HL-60 (cell line): Measurements from ENCODE around the gene ANKRD39.

Experiments
- DNase-seq, 2 experiments: peaks; one replicate each; pipeline ENCODE4 v3.0.0-alpha.2; 2010 to 2020; ENCODE audit warnings: low read depth in 1 of 2, low spot score in 1 of 2
- H3K27ac ChIP-seq: fragments of 250-450 bp; sonication (Bioruptor Pico); replicated peaks from 2 replicates; pipeline ENCODE4 v1.5.1; 2020; ENCODE audit warnings: mild to moderate bottlenecking, moderate library complexity
- H3K27me3 ChIP-seq: fragments of 250-450 bp; sonication (Bioruptor Pico); 2 replicates; pipeline ENCODE4 v1.5.1; 2021; ENCODE audit warnings: mild to moderate bottlenecking, moderate library complexity; ENCODE audit not compliant: insufficient read depth, poor library complexity, severe bottlenecking
- H3K4me3 ChIP-seq: replicated peaks from 2 replicates; pipeline ENCODE4 v1.5.1; 2011; ENCODE audit warnings: mild to moderate bottlenecking, control low read depth, low read length; ENCODE audit not compliant: insufficient read depth
- GABPA ChIP-seq: IDR thresholded peaks from 2 replicates; pipeline ENCODE4 v1.6.1; 2012; ENCODE audit warnings: low read depth
- POLR2AphosphoS5 ChIP-seq: IDR thresholded peaks from 2 replicates; pipeline ENCODE4 v1.6.1; 2012; ENCODE audit warnings: low read depth
- SPI1 ChIP-seq: IDR thresholded peaks from 2 replicates; pipeline ENCODE4 v1.6.1; 2012; ENCODE audit warnings: low read depth, mild to moderate bottlenecking, borderline replicate concordance
- TF ChIP-seq, protein P1 (sequence below): IDR thresholded peaks from 2 replicates; pipeline ENCODE4 v1.6.1; 2012; ENCODE audit warnings: low read depth; ENCODE audit not compliant: insufficient replicate concordance
- TF ChIP-seq, protein P2 (sequence below): IDR thresholded peaks from one replicate; pipeline ENCODE4 v1.5.1; 2011; ENCODE audit warnings: low read length, control low read depth, inconsistent platforms; ENCODE audit not compliant: insufficient read depth

Gene ANKRD39

DNA sequence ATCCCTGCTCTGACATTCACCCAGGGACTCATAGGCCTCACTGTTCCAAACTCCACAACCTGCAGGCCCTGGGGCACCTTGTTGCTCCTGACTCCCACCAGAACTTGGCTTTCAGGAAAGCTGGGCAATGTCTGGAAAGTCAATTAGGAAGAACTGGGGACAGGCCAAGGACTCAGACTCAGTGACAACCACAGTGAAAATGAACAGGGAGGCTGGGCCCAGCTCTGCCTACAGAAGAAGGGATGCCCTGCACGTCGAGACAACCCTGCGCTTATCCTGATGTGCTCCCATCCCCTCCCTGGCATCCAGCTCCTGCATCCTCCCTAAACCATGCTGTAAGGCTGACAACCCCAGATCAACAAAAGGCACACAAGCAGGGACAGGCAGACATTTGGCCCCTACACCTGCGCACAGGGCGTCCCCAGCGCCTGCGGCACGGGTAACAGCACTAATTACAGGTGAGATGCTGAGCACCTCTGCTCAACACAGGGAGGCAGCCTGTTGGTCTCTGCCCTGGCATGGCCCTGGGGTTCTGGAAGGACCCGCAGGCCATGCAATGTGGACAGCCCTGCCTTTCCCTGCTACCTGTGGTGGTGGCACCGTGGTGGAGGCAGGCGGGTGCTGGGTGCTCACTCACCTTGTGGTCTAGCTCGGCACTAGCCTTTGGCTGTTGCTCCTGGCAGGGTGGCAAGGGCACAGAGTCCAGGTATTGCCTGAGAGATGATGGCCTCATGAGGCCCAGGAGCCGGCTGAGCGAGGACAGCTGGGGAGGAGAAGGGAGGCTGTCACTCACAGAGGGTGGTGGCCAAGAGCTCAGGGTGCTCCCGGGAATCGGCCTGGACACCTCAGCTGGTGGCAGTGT lies 35.7 kb upstream of the ANKRD39 start:
- TF ChIP-seq SPI1 (no peak), GABPA (no peak), POLR2AphosphoS5 (no peak)
- TF ChIP-seq, protein P1, sequence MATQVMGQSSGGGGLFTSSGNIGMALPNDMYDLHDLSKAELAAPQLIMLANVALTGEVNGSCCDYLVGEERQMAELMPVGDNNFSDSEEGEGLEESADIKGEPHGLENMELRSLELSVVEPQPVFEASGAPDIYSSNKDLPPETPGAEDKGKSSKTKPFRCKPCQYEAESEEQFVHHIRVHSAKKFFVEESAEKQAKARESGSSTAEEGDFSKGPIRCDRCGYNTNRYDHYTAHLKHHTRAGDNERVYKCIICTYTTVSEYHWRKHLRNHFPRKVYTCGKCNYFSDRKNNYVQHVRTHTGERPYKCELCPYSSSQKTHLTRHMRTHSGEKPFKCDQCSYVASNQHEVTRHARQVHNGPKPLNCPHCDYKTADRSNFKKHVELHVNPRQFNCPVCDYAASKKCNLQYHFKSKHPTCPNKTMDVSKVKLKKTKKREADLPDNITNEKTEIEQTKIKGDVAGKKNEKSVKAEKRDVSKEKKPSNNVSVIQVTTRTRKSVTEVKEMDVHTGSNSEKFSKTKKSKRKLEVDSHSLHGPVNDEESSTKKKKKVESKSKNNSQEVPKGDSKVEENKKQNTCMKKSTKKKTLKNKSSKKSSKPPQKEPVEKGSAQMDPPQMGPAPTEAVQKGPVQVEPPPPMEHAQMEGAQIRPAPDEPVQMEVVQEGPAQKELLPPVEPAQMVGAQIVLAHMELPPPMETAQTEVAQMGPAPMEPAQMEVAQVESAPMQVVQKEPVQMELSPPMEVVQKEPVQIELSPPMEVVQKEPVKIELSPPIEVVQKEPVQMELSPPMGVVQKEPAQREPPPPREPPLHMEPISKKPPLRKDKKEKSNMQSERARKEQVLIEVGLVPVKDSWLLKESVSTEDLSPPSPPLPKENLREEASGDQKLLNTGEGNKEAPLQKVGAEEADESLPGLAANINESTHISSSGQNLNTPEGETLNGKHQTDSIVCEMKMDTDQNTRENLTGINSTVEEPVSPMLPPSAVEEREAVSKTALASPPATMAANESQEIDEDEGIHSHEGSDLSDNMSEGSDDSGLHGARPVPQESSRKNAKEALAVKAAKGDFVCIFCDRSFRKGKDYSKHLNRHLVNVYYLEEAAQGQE: no peak
- TF ChIP-seq, protein P2, sequence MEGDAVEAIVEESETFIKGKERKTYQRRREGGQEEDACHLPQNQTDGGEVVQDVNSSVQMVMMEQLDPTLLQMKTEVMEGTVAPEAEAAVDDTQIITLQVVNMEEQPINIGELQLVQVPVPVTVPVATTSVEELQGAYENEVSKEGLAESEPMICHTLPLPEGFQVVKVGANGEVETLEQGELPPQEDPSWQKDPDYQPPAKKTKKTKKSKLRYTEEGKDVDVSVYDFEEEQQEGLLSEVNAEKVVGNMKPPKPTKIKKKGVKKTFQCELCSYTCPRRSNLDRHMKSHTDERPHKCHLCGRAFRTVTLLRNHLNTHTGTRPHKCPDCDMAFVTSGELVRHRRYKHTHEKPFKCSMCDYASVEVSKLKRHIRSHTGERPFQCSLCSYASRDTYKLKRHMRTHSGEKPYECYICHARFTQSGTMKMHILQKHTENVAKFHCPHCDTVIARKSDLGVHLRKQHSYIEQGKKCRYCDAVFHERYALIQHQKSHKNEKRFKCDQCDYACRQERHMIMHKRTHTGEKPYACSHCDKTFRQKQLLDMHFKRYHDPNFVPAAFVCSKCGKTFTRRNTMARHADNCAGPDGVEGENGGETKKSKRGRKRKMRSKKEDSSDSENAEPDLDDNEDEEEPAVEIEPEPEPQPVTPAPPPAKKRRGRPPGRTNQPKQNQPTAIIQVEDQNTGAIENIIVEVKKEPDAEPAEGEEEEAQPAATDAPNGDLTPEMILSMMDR: no peak
- no peak for DNase-seq
- Histone ChIP-seq H3K4me3 (no peak overlapping the region), H3K27me3 (peaks cover 3% of the 10 kb centered on the region), H3K27ac (no peak overlapping the region)

DNA sequence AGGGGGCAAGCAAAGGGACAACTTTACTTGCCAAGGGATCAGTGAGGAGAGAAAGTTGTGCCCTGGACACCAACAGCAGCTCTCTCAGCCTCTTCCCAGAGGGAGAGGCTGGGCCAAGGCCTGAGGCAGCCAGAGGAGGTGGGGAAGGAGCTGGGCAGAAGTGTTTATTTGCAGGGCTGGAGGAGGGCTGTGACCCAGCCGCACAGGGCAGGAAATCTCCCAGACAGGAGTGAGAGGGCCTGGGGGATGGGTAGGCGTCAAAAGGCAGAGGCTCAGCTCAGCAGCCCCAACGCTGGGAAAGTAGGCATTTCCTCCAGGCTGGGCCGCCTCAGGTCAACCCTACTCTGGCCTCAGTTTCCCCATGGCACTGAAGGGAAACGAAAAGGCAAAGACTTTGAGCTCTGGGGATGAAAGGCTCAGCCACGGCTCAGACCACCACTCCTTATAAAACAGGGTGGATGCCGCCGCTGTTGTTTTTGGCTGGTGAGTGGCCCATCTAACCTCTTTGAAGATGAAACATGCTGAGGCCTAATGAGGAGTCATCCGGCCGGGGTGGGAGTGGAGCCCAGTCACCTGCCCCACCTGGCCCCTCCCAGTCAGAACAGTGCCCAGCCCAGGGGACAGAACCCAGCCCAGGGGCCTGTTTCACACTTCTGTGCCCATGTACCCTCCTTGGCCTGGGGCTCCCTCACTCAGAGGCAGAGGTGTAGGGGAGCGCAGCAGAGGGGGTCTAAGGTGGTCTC lies 33.9 kb upstream of the ANKRD39 start:
- no peak for DNase-seq
- Histone ChIP-seq H3K27me3 (no peaks in the 10 kb centered on the region), H3K4me3 (no peak overlapping the region), H3K27ac (no peak overlapping the region)
- TF ChIP-seq, protein P2: no peak
- TF ChIP-seq SPI1: no peak
- no peak for TF ChIP-seq GABPA
- TF ChIP-seq, protein P1: no peak
- no peak for TF ChIP-seq POLR2AphosphoS5

DNA sequence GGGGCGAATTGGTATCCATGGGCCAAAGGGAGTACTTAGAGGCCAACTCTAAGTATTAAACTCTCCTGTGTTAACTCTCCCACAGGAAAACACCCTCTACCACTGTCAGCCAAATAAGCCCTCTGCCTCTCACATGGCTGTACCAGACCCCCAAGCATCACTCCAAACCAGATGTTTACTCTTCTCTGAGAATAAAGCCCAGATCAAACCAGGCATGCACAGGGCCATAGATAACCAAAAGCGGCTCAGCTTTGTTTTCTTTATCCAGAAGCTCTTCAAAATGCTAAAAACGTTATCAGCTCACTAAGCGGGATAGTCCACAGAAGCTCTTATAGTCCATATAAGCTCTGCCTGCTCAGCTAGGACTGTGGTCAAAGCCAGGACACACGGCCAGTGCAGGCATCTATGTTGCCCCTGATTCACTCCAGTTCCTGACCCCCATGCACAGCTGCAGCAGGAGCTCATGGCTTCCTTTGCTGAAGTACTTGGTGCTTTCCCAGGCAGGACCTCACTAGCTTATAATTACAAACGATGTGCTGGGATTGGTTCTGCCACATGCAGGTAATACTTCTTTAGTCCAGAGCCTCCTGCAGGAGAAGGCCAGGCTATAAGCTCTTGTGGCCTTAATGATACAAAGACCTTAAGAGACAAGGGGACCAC lies 33.0 kb upstream of the ANKRD39 start:
- no peak overlapping the region for H3K4me3 ChIP-seq
- H3K27me3 ChIP-seq: no peaks in the 10 kb centered on the region
- TF ChIP-seq, protein P2: no peak
- TF ChIP-seq POLR2AphosphoS5 (no peak), SPI1 (no peak), GABPA (no peak)
- TF ChIP-seq, protein P1: no peak
- no peak overlapping the region for H3K27ac ChIP-seq
- no peak for DNase-seq
